Subcutaneous adipose tissue (tissue), 4 donors: Measurements from ENCODE around the gene INPP4B. TPM values are rescaled to one million over a fixed set of nuclear protein-coding genes. Genes with fewer than 3 reads are reported as not detected.

Source experiments
- total RNA-seq, 4 donors: library from RNA; depleted of rRNA; stranded (reverse); fragments of >200 nt; gene quantifications; one replicate each; pipeline ENCODE4 v1.1.0, GENCODE V29; 2016
- TF ChIP-seq, protein P1 (sequence below): fragments of 450-650 bp; IDR thresholded peaks from one replicate; pipeline ENCODE4 v1.5.1; 2016; ENCODE audit warnings: low read depth, mild to moderate bottlenecking, control low read depth, antibody characterized with exemption, moderate library complexity

The INPP4B gene
- total RNA-seq, 4 donors from 2014 or later, result 14.3 to 28.1 (median 24.6) TPM

DNA sequence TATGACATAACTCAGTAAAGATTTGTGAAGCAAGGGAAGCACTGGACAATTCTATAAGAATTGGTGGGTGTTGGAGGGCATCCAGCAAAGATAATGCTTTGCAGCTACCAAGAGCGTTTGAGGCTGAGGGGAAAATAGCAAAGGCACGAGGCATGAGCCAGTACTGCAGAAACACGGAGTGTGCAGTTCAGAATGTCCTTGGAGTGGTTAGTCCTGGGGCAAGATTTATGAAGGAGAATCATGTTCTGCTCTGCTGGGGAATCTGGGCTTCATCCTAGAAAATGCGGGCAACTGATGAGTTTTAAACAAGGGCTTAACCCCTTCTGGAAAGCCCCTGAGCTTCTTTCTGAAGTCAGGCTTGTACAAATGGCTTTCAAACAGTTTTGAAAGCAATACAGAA, 757.2 kb downstream of the INPP4B start:
- TF ChIP-seq, protein P1, sequence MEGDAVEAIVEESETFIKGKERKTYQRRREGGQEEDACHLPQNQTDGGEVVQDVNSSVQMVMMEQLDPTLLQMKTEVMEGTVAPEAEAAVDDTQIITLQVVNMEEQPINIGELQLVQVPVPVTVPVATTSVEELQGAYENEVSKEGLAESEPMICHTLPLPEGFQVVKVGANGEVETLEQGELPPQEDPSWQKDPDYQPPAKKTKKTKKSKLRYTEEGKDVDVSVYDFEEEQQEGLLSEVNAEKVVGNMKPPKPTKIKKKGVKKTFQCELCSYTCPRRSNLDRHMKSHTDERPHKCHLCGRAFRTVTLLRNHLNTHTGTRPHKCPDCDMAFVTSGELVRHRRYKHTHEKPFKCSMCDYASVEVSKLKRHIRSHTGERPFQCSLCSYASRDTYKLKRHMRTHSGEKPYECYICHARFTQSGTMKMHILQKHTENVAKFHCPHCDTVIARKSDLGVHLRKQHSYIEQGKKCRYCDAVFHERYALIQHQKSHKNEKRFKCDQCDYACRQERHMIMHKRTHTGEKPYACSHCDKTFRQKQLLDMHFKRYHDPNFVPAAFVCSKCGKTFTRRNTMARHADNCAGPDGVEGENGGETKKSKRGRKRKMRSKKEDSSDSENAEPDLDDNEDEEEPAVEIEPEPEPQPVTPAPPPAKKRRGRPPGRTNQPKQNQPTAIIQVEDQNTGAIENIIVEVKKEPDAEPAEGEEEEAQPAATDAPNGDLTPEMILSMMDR, result no peak

- TF ChIP-seq, protein P1, result no peak
These were observed 760.4 kb downstream of the INPP4B start for GRCh38 chr4:142085513-142086292.

GRCh38 chr4:142083264-142083663, 762.8 kb downstream of the INPP4B start:
- TF ChIP-seq, protein P1, result no peak

- TF ChIP-seq, protein P1, result no peak
These were observed 765.1 kb downstream of the INPP4B start for GRCh38 chr4:142081025-142081424.

GRCh38 chr4:142079959-142080358, 766.1 kb downstream of the INPP4B start:
- TF ChIP-seq, protein P1, result no peak

DNA sequence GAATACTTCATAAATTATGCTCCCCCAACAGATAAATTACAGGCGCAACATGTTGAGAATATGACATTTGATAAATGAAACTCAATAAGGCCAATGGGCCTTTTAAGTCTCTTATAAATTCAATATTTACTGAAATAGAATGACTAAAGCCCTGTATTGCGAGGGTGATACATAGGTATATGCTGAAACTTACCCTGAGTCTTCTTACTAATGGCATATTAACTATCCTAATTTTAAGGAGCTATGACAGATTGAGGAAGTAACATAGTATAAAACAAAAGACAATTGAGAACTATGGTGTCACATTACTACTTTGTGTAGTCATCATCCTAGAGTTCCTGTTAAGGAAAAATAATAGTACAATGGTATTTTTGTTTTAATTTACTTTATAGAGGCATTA, 769.1 kb downstream of the INPP4B start:
- TF ChIP-seq, protein P1, result no peak

- TF ChIP-seq, protein P1, result no peak
These were observed 780.9 kb downstream of the INPP4B start for GRCh38 chr4:142065086-142065647.
